HFFc6 (cell line): ENCODE results near the gene CTDSP2. TPM values are rescaled to one million over a fixed set of nuclear protein-coding genes. Genes with fewer than 3 reads are reported as not detected.

Source experiments
- DNase-seq: peaks from one replicate; pipeline ENCODE4 v3.0.0-alpha.2; 2018
- H3K27ac Mint-ChIP-seq: 2 replicates; pipeline ENCODE4 v1.8.0; 2020; ENCODE audit warnings: mild to moderate bottlenecking, mixed read lengths
- H3K27me3 Mint-ChIP-seq: 2 replicates; pipeline ENCODE4 v1.8.0; 2021; ENCODE audit warnings: mild to moderate bottlenecking, moderate library complexity, mixed read lengths; ENCODE audit not compliant: insufficient read depth
- H3K36me3 Mint-ChIP-seq: 2 replicates; pipeline ENCODE4 v1.8.0; 2021; ENCODE audit warnings: low read depth, mixed read lengths
- H3K4me1 Mint-ChIP-seq: 2 replicates; pipeline ENCODE4 v1.8.0; 2020; ENCODE audit warnings: low read depth, mixed read lengths
- H3K4me3 Mint-ChIP-seq: 2 replicates; pipeline ENCODE4 v1.8.0; 2020; ENCODE audit warnings: mild to moderate bottlenecking, moderate library complexity, mixed read lengths
- H3K9me3 Mint-ChIP-seq: 2 replicates; pipeline ENCODE4 v1.8.0; 2020; ENCODE audit warnings: mild to moderate bottlenecking, mixed read lengths
- total RNA-seq, 6 experiments: library from RNA; stranded (reverse); fragmentation: NEBNext Ultra II Directional; extraction: Animal tissue kit (Norgen Biotek cat#: 25700); gene quantifications; 2 replicates in 1 of 6; 3 replicates in 5 of 6; pipeline ENCODE4 v1.2.3, GENCODE V29; 2021
- TF ChIP-seq, protein P1 (sequence below): fragments of 200-600 bp; sonication (generic); IDR thresholded peaks from 2 replicates; pipeline ENCODE4 v1.5.0; 2021; ENCODE audit warnings: antibody characterized with exemption, mild to moderate bottlenecking

The CTDSP2 gene
- total RNA-seq, 6 experiments from 2014 or later = 99.2 to 128 (median 111) TPM

DNA sequence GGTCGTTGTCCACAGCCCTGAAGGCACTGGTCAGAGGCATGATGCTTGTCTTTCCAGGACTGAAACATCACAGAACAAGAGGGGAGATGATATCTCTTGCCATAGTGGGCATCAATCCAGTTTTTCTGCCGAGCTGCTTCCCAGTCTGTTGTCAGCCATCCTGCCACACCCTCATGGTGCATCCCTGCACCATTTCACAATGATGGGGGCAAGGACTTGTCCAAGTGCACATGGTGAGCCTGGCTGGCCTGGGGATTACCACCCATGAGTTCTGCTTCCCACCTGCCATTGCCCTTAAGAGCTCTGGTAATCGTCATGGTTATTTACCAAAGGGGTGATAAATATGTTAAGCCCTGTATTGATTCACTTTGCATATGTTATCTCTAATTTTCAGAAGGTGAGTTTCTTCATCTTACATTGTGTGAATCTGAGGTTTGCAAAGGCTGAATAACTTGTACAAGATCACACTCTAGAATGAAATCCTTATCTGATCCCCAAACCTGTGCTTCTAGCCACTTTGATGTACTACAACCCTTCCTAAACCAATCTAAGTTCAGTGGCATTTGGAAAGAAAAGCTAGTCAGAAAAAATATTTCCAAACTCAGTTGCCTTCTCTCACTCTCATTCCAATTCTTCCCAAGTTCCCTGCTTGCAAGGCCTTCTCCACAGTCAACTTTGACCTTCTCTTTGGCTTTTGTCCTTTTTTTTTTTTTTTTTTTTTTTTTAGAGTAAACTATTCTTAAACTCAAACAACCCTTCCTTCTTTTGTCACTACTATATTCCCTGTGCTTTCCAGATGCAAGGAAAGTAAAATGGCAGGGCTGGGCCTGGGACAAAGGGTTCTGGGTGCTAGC lies 30.3 kb downstream of the CTDSP2 start:
- TF ChIP-seq, protein P1, sequence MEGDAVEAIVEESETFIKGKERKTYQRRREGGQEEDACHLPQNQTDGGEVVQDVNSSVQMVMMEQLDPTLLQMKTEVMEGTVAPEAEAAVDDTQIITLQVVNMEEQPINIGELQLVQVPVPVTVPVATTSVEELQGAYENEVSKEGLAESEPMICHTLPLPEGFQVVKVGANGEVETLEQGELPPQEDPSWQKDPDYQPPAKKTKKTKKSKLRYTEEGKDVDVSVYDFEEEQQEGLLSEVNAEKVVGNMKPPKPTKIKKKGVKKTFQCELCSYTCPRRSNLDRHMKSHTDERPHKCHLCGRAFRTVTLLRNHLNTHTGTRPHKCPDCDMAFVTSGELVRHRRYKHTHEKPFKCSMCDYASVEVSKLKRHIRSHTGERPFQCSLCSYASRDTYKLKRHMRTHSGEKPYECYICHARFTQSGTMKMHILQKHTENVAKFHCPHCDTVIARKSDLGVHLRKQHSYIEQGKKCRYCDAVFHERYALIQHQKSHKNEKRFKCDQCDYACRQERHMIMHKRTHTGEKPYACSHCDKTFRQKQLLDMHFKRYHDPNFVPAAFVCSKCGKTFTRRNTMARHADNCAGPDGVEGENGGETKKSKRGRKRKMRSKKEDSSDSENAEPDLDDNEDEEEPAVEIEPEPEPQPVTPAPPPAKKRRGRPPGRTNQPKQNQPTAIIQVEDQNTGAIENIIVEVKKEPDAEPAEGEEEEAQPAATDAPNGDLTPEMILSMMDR = no peak
- Mint-ChIP-seq H3K27me3 (no peaks in the 10 kb centered on the region; the same call in 1 of the 2 replicates), H3K27ac (no peak overlapping the region), H3K9me3 (no peaks in the 10 kb centered on the region), H3K4me3 (no peak overlapping the region), H3K36me3 (no peaks in the 10 kb centered on the region; the same call in 1 of the 2 replicates), H3K4me1 (peaks cover 19% of the 10 kb centered on the region)
- DNase-seq = peak; percentile 13

DNA sequence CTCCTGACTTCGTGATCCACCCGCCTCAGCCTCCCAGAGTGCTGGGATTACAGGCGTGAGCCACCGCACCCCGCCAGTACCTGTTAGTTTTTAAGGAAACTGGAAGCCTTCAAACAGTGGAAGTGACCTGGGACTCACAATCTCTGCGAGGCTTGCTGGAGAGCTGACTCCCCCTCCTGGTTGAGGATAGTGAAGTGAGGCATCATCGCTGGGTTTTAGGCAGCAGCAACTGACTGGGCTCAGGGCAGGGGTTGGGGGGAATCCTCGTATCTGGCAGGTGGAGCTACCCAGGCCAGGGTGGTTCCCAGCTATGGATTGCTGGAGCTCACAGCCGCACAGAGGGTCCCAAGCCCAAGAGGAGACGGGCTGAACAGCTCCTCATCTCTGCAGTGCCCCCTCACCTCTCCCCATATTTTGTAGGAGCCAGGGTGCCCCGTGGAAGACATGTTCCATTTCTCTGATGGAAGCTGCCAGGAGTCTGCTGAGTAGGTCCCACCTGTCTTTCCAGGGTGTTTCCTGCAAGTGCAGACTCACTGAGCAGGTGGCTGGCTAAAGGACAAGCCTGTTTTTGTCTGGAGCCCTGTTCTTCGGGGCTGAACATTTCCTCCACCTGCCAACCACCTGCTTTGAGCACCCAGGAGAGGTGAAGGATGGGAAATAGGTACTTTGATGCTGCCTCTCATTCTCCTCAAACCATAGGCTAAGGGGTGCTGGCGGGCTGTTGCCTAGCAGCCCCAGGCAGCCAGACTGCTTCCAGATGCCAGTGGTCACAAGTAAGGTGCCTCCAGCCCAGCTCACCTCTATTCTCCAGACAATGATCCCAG lies 31.1 kb downstream of the CTDSP2 start:
- no peak for DNase-seq
- no peaks in the 10 kb centered on the region; the same call in 1 of the 2 replicates for H3K36me3 Mint-ChIP-seq

DNA sequence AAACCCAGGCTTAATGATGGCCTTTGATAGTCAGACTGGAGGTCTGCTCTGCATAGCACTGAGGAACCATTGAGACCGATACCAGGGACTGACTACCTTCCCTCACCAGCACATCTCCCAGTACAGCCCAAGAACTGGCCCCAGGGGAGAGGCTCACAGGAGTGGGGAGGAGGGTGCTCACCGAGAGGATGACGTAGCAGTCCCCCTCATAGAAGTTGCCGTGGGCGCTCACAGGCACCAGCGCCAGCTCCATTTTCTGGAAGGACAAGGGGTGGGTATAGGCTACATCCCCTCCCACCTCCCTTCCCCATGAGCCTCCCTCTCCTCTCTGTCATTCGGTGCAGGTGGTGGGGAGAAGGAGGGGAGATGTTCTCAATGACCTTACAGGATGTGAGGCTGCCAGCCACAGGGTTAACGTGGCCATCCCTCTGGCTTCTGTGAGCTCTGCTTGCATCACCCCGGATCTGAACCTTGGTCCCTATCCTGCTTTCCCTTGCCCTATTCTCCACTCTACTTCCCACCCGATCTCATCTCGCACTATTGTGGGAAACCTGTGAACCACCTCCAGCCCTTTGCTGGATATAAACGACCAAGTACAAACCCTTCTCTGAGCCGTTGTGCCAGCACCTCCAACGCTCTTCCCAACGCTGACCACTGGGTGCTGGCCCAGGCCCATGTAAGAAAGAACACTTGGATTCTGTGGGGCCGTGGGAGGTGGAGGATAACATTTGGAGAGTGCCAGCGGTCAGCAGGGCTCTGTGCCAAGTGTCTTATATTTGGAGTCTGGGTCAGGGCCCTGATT lies 32.4 kb downstream of the CTDSP2 start:
- Mint-ChIP-seq H3K4me1 (peaks cover 27% of the 10 kb centered on the region), H3K27ac (no peak overlapping the region)

More for the DNA sequence above, 31.1 kb downstream of the CTDSP2 start:
- Mint-ChIP-seq H3K4me1 (peaks cover 25% of the 10 kb centered on the region), H3K9me3 (no peaks in the 10 kb centered on the region), H3K27ac (no peak overlapping the region), H3K4me3 (no peak overlapping the region), H3K27me3 (no peaks in the 10 kb centered on the region)
- TF ChIP-seq, protein P1 = no peak

DNA sequence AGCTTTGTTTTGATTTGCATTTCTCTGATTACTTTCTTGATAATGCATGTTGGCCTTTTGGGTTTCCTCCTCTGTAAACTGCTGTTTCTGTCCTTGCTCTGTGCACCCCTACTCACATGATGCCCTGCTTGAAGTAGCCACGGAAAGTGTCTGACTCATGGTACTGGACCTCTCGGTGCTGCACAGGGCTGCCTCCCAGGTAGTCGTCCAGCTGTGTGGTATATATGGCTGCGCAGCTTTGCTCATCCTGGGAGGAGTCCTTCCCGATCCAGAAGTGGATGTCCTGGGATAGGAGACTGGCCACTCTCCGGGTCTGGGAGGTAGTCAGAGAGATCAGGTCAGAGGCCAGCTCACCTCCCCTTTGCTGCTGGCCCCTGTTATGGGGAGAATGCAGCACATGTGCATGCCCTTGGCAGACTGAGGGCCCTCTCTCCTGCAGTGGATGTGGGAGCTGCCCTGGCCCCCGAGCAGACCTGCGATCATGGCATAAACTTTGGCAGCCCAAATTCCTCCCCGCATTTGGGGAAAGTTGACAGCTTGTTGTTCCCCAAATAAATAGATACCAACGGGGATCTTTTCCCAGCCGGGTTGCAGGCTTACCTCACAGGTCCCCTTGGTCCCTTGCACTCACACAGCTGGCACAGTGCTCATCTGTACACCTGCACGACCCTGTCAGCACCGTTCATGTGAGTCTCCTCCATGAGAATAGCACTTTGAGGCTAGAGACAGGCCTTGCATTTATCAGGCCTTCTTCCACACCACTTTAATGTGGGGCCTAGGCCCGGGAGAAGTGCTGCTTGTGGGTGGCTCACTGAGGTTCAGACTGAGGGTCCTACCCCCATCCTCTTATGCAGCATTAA lies 33.2 kb downstream of the CTDSP2 start:
- H3K27me3 Mint-ChIP-seq = no peaks in the 10 kb centered on the region
- no peaks in the 10 kb centered on the region; the same call in 1 of the 2 replicates for H3K36me3 Mint-ChIP-seq
- no peaks in the 10 kb centered on the region for H3K9me3 Mint-ChIP-seq
- H3K4me1 Mint-ChIP-seq = peaks cover 18% of the 10 kb centered on the region
- H3K27ac Mint-ChIP-seq = no peak overlapping the region
- DNase-seq = no peak
- no peak overlapping the region for H3K4me3 Mint-ChIP-seq
- TF ChIP-seq, protein P1 = no peak

More for the DNA sequence above, 32.4 kb downstream of the CTDSP2 start:
- Mint-ChIP-seq H3K27me3 (no peaks in the 10 kb centered on the region), H3K9me3 (no peaks in the 10 kb centered on the region), H3K4me3 (no peak overlapping the region), H3K36me3 (no peaks in the 10 kb centered on the region; the same call in 1 of the 2 replicates)
- TF ChIP-seq, protein P1 = no peak
- no peak for DNase-seq
